SKM-1 treated with dmso at 0.1 percent for 144 hours (cell line): Measurements from ENCODE around the gene IPO4.
"Not testable (repeated sequence)": the region's sequence is repeated elsewhere in the genome, so short reads cannot be mapped to it uniquely, and the experiment has no call there.

Source experiments
- DNase-seq: peaks from one replicate; lab custom pipeline; 2025; ENCODE audit not compliant: unreplicated experiment; lab: John Stamatoyannopoulos, UW

Gene IPO4

DNA sequence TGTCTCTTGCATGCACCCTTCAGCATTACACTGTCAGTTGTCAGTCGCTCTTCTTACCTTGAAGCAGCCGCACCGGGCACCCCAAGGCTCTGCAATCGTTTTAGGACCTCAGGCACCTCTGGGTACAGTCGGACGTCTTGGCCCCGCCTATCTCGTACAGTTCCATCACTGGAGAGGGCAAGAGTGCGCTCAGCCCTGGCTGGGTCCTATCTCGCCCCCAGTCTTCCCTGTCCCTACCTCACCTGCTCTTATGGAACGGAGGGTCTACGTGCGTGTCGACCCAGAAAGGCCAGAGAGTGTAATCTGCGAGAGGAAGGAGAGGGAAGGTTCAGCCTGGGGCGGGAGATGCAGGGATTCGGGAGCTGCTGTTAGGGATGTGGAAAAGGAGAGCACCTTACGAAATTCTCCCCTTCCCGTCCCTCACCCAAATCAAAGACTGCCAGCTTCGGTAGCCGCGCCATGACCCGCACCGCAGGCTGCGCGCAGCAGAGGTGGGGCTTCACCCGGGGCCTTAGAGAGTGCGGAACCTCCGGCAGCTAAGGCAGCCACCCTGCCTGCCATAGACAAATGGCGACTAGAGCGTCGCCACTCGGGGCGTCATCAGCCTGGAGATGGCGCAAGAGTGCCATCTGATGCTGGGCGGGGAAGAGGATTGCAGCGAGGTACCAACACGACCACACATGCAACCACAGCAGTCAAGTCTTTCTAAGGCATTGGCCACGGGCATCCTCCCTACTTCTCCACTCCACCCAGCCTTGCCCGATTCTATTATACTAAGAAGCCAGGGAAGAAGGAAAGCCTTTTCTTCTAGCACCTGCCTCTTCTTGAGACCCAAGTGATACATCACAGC lies 27.1 kb upstream of the IPO4 start, which contains the start of gene MDP1:
MDP1 (minus strand) TSS at position 572 of the 850 bp plus-strand sequence; CDS start at position 461, 111 bp downstream.
- peak; percentile 52 for DNase-seq

DNA sequence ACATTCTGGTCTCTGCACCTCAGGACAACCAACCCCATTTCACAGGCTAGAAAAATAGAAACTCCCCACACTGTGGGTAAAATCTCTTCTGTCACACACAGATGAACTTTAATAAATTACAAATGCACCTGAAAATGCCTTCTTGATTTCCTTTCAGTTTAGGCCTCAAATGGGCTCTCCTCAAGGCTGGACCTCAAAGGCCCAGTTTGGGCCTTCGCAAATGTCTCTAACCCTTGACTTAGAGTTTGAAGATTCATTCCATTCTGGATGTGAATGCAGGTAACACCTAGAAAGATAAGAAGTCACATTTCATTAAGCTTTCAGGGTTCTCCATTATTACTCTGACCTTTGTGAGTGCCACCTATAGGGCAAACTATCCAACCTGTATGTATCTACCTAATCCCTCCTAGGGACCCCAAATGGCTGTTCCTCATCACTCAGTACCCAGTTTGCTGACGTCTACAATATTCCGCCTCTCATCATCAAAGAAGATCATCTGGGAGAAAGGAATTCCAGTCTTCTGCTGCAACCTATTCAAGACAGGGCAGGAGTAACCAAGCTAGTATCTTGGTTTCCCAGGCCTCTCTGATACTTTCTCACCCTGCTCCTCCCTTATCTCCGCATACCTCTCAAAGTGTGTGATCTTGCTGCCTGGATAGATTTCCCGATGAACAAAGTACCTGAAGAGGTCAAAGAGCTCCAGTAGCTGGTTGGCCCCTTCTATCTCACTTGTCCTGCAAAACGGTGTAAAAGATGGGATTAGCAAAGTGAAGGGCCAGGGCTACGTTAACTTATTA lies 25.4 kb upstream of the IPO4 start:
- no peak for DNase-seq

GRCh38 chr14:24212924-24213865 lies 24.6 kb upstream of the IPO4 start, which contains the start of gene CHMP4A:
CHMP4A (minus strand) TSS chr14:24213488; CDS start chr14:24213439, 49 bp downstream.
- DNase-seq: peak; percentile 84

- DNase-seq: no peak
Measured at GRCh38 chr14:24211311-24211710, 22.7 kb upstream of the IPO4 start.

GRCh38 chr14:24207625-24208024 lies 19.0 kb upstream of the IPO4 start:
- no peak for DNase-seq

DNA sequence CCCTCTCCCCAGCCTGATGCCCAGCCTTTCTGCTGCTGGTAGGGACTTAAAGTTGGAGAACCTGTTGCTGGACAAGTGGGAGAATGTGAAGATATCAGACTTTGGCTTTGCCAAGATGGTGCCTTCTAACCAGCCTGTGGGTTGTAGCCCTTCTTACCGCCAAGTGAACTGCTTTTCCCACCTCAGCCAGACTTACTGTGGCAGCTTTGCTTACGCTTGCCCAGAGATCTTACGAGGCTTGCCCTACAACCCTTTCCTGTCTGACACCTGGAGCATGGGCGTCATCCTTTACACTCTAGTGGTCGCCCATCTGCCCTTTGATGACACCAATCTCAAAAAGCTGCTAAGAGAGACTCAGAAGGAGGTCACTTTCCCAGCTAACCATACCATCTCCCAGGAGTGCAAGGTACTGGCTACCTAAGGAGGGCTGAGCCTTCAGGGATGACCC lies 18.5 kb upstream of the IPO4 start:
- no peak for DNase-seq

DNA sequence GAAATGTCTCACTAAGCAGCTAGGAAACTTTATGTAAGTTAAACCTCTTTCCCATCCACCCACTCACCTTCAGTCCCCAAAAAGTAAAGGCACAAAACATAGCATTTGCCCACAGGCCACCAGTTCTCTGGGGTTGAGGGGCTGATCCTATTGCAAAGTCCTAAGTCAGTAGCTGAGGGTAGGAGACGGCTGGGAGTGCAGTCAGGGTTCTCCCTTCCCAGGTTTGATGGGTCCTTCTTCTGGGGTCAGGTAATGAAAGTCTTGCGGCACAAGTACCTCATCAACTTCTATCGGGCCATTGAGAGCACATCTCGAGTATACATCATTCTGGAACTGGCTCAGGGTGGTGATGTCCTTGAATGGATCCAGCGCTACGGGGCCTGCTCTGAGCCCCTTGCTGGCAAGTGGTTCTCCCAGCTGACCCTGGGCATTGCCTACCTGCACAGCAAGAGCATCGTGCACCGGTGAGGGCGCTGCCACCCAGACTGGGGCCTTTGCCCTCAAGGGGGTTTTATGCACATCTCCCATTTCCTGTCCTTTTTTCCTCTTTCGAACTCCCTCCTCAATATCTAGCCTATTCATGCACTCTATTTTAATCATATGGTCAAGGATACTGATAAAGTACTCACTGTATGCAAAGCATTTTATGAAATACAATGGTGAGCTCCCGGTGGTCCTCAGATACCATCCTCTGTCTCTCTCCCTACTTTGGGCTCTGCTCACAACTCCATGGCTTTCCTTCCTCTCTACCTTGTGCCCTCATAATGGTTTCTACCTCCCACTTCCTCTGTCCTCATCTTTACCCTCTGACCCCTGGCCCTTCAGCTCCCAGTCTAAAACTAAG lies 17.9 kb upstream of the IPO4 start:
- DNase-seq: no peak

GRCh38 chr14:24204163-24205146 lies 15.8 kb upstream of the IPO4 start:
- no peak for DNase-seq

DNA sequence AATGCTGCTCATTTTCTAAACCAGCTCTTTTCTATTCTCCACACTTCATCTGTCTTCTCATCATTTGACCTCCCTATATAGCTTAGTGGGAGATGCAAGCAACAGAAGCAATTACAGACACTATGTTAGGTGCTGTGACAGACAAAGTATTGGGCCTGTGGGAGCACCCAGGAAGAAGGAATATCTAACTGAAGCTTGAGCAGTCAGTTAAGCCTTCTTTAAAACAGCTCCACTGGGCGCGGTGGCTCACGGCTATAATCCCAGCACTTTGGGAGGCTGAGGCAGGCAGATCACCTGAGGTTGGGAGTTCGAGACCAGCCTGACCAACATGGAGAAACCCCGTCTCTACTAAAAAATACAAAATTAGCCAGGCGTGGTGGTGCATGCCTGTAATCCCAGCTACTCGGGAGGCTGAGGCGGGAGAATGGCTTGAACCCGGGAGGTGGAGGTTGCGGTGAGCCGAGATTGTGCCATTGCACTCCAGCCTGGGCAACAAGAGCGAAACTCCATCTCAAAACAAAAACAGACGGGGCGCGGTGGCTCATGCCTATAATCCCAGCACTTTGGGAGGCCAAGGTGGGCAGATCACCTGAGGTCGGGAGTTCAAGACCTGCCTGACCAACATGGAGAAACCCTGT lies 14.8 kb upstream of the IPO4 start:
- not testable (repeated sequence) for DNase-seq

DNA sequence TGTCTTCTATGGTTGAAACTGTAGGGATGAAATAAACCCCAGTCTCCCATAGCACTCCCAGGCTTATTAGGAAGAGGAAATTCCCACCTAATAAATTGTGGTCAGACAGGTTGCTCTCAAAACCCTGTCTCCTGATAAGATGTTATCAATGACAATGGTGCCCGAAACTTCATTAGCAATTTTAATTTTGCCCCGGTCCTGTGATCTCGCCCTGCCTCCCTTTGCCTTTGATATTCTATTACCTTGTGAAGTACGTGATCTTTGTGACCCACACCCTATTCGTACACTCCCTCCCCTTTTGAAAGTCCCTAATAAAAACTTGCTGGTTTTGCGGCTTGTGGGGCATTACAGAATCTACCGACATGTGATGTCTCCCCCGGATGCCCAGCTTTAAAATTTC lies 13.9 kb upstream of the IPO4 start:
- not testable (repeated sequence) for DNase-seq

DNA sequence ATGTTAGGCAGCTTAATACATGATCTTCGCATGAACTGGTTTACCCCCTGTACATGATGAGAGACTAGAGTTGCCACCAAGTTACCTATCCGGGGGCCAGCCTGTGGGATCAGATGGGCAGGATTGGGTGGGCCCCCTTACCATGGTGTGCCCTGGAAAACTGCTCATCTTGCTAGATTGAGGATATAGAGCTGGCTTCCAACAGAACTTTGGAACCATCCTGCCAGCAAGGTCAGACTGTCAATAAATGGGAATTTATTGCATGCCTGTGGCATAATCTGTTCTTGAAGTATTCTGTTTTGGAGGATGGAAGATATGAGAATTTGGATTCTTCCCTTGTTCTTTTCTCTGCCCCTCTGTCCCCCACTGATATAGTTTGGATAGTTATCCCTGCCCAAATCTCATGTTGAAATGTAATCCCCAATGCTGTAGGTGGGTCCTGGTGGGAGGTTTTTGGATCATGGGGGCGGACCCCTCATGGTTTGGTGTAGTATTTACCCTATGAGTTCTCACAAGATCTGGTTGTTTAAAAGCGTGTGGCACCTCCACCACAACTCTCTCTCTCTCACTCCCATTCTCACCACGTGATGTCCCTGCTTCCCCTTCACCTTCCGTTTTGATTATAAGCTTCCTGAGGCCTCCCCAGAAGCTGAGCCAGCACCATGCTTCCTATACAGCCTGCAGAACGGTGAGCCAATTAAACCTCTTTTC lies 10.4 kb upstream of the IPO4 start:
- DNase-seq: no peak

DNA sequence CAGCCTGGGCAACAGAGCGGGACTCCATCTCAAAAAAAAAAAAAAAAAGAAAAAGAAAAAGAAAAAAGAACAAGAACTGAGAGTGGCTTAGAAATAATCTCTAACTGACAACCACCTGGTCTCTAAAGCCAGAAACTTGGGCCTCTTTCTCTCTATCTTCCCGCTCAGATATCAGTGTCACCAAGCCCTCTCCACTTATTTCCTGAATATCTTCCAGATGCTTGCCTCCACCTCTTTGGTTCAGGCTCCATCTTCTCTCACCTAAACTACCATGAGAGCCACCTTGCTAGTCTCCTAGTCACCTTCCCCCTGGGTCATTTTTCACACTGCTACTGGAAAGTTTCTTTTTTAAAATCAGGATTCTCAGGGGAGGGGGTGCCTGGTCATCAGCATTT lies 8.4 kb upstream of the IPO4 start:
- no peak for DNase-seq

DNA sequence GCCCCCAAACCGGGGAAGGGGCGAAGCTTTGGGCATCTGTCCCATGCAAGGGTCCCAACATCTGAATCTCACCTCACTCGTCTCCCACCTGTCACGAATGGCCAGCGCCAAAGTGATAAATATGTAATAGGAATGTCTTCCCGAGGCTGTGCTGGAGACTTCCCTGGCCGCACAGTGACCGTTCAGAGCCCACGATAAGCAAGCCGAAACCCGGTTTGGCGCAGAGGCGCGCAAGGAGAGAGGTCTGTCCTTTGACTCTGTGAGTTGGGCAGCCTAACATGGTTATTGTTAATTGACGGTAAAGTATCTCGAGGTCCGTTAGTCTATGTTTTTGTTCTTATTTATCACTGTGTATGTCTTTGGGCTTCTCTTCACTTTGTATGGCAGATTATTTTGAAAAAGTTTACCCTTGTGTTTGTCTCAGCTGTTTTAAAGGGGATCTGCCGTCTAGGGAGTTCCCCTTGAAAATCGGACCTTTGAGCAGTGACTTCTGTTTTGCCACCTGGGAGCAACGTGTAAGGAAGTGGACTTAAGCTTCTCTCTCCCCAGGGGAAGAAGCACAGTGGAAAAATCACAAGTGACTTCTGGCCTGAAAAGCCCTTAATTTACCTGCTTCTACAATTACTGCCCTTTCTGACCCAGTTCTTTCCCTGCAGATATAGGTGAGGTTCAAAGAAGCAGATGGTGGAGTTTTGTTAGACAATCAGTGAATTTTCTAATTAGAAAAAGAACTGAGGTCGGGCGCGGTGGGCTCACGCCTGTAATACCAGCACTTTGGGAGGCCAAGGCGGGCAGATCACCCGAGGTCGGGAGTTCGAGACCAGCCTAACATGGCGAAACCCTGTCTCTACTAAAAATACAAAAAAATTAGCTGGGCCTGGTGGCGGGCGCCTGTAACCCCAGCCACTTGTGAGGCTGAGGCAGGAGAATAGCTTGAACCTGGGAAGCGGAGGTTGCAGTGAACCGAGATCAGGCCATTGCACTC lies 7.7 kb upstream of the IPO4 start:
- DNase-seq: no peak

- peak; percentile 45 for DNase-seq
Measured at GRCh38 chr14:24195186-24196070, 6.8 kb upstream of the IPO4 start, which contains the start of gene TM9SF1. TM9SF1 (minus strand) TSS chr14:24195441; CDS start chr14:24195019, 422 bp downstream.

DNA sequence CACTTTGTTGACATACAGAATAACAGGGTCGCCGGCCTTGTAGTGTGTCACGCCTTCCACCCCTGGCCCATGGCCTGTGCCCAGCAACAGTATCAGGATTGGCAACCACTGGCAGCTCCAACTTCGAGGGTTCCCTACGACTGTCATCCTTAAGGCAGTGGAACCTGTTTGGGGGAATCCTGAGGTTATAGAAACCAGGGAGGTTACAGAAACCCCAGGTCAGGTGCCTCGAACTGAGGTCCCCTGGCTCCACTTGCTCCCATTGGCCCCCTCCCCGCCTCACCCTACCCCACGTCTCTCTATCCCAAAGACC lies 6.2 kb upstream of the IPO4 start:
- DNase-seq: no peak
